Measurements from ENCODE around the gene MYO18A. TPM values are rescaled to one million over a fixed set of nuclear protein-coding genes. Genes with fewer than 3 reads are reported as not detected.

The MYO18A gene
- total RNA-seq, 1 experiment from 2014 or later, result 37.2 TPM

DNA sequence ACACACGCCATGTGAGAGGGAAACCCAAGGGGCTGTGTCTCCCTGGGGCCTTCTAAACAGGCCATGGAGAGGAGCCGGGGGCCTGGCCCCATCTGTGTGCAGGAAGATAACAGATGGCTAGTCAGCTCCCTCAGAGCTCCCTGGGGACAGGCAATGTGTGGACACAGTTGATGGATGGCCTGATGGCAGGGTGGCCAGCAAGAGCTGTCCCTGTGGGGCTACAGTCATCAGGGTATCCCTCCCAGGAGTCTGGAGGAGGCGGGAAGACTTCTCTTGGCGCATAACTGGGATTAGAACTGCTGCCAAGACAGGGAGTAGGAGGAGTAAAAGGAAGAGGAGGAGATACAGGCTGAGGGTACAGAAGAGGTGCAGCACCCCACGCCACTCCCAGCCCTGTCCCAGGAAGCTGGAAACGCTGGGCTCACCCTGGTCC is 17.3 kb downstream of the MYO18A start:
- DNase-seq (ENCODE audit: low read depth, low spot score), result no peak
- intact Hi-C loops (cut with micrococcal nuclease), result no loop called here
- Histone ChIP-seq H3K9me2 (ENCODE audit: insufficient read depth) (no peaks in the 10 kb centered on the region), H3K9me3 (ENCODE audit: control insufficient read depth in 1 of 2, insufficient read depth in 1 of 2, low read depth in 1 of 2, low read length in 2 of 2) (no peaks in the 10 kb centered on the region), H3K4me3 (replicated peaks in 1 of 2; ENCODE audit: low read depth in 1 of 2, low read length in 2 of 2) (no peak overlapping the region), H3K4me2 (ENCODE audit: low read length) (no peak overlapping the region), H3K27ac (ENCODE audit: low read depth, low read length) (no peak overlapping the region), H3K27me3 (ENCODE audit: insufficient read depth, low read length) (no peaks in the 10 kb centered on the region), H3K79me2 (ENCODE audit: insufficient read depth, low read length) (peaks cover 24% of the 10 kb centered on the region; the same call in 1 of the 2 replicates), H2AFZ (ENCODE audit: low read depth, low read length, poor library complexity, severe bottlenecking) (no peak overlapping the region), H3K4me1 (ENCODE audit: control insufficient read depth in 1 of 2, insufficient read depth in 2 of 2, low read length in 2 of 2) (peaks cover 19 to 22% of the 10 kb centered on the region in 2 experiments), H3K9ac (ENCODE audit: low read length) (no peak overlapping the region), H4K20me1 (ENCODE audit: insufficient read depth) (no peaks in the 10 kb centered on the region), H3K36me3 (ENCODE audit: control insufficient read depth in 1 of 2, insufficient read depth in 2 of 2, low read length in 2 of 2) (peaks cover 9 to 13% of the 10 kb centered on the region in 2 experiments; a peak in 2 of 4 replicates)
- RAD21 ChIA-PET (ENCODE audit: low non-redundant PET in 1 of 2, low total read pairs in 2 of 2, uncharacterized antibody in 2 of 2, unreplicated experiment in 2 of 2), result no interaction called here
- BruUV-seq (replicated peaks), result no TSS peak
- ATAC-seq, result no peak
- TF ChIP-seq TCF7L2 (IDR thresholded peaks at IDR 0.05; ENCODE audit: borderline replicate concordance, extremely low read depth, insufficient read depth, insufficient read length) (no peak), ZFX (IDR thresholded peaks at IDR 0.05) (no peak), SP1 (IDR thresholded peaks at IDR 0.05; ENCODE audit: low read depth) (no peak), SRF (IDR thresholded peaks at IDR 0.05; ENCODE audit: low read depth) (no peak), EGR1 (IDR thresholded peaks at IDR 0.05; ENCODE audit: low read depth) (no peak), YY1 (IDR thresholded peaks at IDR 0.05; ENCODE audit: extremely low read depth, insufficient replicate concordance, low read depth, low read length) (no peak), POLR2AphosphoS5 (IDR thresholded peaks at IDR 0.05; ENCODE audit: low read depth, low read length) (no peak), ZNF274 (IDR thresholded peaks at IDR 0.05; ENCODE audit: low read depth, low read length) (no peak), SIN3A (IDR thresholded peaks at IDR 0.05; ENCODE audit: low read depth) (no peak), JUND (IDR thresholded peaks at IDR 0.05) (no peak), CBX3 (IDR thresholded peaks at IDR 0.05; ENCODE audit: low read depth) (no peak), EZH2 (IDR thresholded peaks at IDR 0.05) (no peak), RAD21 (IDR thresholded peaks at IDR 0.05; ENCODE audit: low read depth) (no peak), CEBPB (IDR thresholded peaks at IDR 0.05; ENCODE audit: low read depth) (no peak)
- TF ChIP-seq, protein P1, sequence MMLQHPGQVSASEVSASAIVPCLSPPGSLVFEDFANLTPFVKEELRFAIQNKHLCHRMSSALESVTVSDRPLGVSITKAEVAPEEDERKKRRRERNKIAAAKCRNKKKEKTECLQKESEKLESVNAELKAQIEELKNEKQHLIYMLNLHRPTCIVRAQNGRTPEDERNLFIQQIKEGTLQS (IDR thresholded peaks at IDR 0.05), result no peak
- TF ChIP-seq, protein P2, sequence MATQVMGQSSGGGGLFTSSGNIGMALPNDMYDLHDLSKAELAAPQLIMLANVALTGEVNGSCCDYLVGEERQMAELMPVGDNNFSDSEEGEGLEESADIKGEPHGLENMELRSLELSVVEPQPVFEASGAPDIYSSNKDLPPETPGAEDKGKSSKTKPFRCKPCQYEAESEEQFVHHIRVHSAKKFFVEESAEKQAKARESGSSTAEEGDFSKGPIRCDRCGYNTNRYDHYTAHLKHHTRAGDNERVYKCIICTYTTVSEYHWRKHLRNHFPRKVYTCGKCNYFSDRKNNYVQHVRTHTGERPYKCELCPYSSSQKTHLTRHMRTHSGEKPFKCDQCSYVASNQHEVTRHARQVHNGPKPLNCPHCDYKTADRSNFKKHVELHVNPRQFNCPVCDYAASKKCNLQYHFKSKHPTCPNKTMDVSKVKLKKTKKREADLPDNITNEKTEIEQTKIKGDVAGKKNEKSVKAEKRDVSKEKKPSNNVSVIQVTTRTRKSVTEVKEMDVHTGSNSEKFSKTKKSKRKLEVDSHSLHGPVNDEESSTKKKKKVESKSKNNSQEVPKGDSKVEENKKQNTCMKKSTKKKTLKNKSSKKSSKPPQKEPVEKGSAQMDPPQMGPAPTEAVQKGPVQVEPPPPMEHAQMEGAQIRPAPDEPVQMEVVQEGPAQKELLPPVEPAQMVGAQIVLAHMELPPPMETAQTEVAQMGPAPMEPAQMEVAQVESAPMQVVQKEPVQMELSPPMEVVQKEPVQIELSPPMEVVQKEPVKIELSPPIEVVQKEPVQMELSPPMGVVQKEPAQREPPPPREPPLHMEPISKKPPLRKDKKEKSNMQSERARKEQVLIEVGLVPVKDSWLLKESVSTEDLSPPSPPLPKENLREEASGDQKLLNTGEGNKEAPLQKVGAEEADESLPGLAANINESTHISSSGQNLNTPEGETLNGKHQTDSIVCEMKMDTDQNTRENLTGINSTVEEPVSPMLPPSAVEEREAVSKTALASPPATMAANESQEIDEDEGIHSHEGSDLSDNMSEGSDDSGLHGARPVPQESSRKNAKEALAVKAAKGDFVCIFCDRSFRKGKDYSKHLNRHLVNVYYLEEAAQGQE (IDR thresholded peaks at IDR 0.05; ENCODE audit: low read depth), result no peak
- TF ChIP-seq, protein P3, sequence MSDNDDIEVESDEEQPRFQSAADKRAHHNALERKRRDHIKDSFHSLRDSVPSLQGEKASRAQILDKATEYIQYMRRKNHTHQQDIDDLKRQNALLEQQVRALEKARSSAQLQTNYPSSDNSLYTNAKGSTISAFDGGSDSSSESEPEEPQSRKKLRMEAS (IDR thresholded peaks at IDR 0.05), result no peak
- TF ChIP-seq, protein P4, sequence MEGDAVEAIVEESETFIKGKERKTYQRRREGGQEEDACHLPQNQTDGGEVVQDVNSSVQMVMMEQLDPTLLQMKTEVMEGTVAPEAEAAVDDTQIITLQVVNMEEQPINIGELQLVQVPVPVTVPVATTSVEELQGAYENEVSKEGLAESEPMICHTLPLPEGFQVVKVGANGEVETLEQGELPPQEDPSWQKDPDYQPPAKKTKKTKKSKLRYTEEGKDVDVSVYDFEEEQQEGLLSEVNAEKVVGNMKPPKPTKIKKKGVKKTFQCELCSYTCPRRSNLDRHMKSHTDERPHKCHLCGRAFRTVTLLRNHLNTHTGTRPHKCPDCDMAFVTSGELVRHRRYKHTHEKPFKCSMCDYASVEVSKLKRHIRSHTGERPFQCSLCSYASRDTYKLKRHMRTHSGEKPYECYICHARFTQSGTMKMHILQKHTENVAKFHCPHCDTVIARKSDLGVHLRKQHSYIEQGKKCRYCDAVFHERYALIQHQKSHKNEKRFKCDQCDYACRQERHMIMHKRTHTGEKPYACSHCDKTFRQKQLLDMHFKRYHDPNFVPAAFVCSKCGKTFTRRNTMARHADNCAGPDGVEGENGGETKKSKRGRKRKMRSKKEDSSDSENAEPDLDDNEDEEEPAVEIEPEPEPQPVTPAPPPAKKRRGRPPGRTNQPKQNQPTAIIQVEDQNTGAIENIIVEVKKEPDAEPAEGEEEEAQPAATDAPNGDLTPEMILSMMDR (IDR thresholded peaks at IDR 0.05 in 2 of 3, conservative IDR thresholded peaks at IDR 0.05 in 1 of 3; ENCODE audit: borderline replicate concordance in 1 of 3, insufficient read depth in 1 of 3, low read depth in 2 of 3, low read length in 2 of 3), result no peak
- POLR2A ChIA-PET, result interaction anchor here (0.9 to 1.3 kb wide), 2 partner anchors 14 to 20 kb away, joined by 3 to 4 read pairs; no protein-coding TSS in a partner anchor
- CTCF ChIA-PET, result interaction anchor here (0.9 kb wide), 1 partner anchor 17 kb away, joined by 7 read pairs; the partner anchor contains the start of gene MYO18A

All from HCT116 (cell line).